A549 (cell line): ENCODE results near the gene TAS2R4.

Experiments
- CEBPB ChIP-seq, 2 experiments: fragments of >200 bp in 1 of 2; sonication (Bioruptor Twin) in 1 of 2; formaldehyde crosslinking in 1 of 2; IDR thresholded peaks; 2 replicates each; pipeline ENCODE4 v1.6.1; 2012 to 2016
- CTCF ChIP-seq: fragments of >200 bp; sonication (Bioruptor Twin); formaldehyde crosslinking; IDR thresholded peaks from 3 replicates; pipeline ENCODE4 v1.5.1; 2016
- ELK1 ChIP-seq: fragments of 150-350 bp; IDR thresholded peaks from 2 replicates; pipeline ENCODE4 v1.6.1; 2014; ENCODE audit warnings: low read depth, mild to moderate bottlenecking, low read length
- EP300 ChIP-seq, 2 experiments: fragments of >200 bp; sonication (Bioruptor Twin); formaldehyde crosslinking; IDR thresholded peaks; 2 replicates in 1 of 2; 3 replicates in 1 of 2; pipeline ENCODE4 v1.6.1; 2016 to 2017
- ESRRA ChIP-seq: fragments of 150-350 bp; IDR thresholded peaks from 2 replicates; pipeline ENCODE4 v1.6.1; 2014; ENCODE audit warnings: mild to moderate bottlenecking, low read length, borderline replicate concordance
- JUN ChIP-seq, 2 experiments: fragments of >200 bp; sonication (Bioruptor Twin); formaldehyde crosslinking; IDR thresholded peaks; 2 replicates in 1 of 2; 3 replicates in 1 of 2; pipeline ENCODE4 v1.6.1; 2016 to 2017
- KDM5A ChIP-seq: fragments of 200-600 bp; sonication (generic); IDR thresholded peaks from 2 replicates; pipeline ENCODE4 v1.6.1; 2016; ENCODE audit warnings: antibody characterized with exemption, mild to moderate bottlenecking
- NR3C1 ChIP-seq: fragments of >200 bp; sonication (Bioruptor Twin); formaldehyde crosslinking; IDR thresholded peaks from 3 replicates; pipeline ENCODE4 v1.6.1; 2017
- RAD21 ChIP-seq, 2 experiments: fragments of >200 bp in 1 of 2; sonication (Bioruptor Twin) in 1 of 2; formaldehyde crosslinking in 1 of 2; IDR thresholded peaks in 1 of 2; conservative IDR thresholded peaks in 1 of 2; 2 replicates in 1 of 2; 3 replicates in 1 of 2; pipeline ENCODE4 v1.6.1; 2012 to 2018; ENCODE audit warnings: inconsistent platforms in 1 of 2

- TF ChIP-seq CTCF, result no peak
- no peak for TF ChIP-seq JUN (IDR thresholded peaks at IDR 0.05)
- TF ChIP-seq EP300 (IDR thresholded peaks at IDR 0.05), result no peak
- no peak for TF ChIP-seq RAD21 (conservative IDR thresholded peaks at IDR 0.05 in 1 of 2, IDR thresholded peaks at IDR 0.05 in 1 of 2)
- TF ChIP-seq CEBPB (IDR thresholded peaks at IDR 0.05), result no peak
- TF ChIP-seq ELK1, result no peak
- TF ChIP-seq NR3C1, result no peak
- no peak for TF ChIP-seq KDM5A
- no peak for TF ChIP-seq ESRRA
Measured at GRCh38 chr7:141729020-141729419, 47.5 kb upstream of the TAS2R4 start.
